Lower leg skin (tissue), 3 donors: Measurements from ENCODE around the gene ANO9.

Experiments used
- CTCF ChIP-seq, 3 donors: fragments of 450-650 bp; IDR thresholded peaks; one replicate each; pipeline ENCODE4 v1.5.1; 2016; ENCODE audit warnings: antibody characterized with exemption in 3 of 3, mild to moderate bottlenecking in 3 of 3, moderate library complexity in 2 of 3
- POLR2A ChIP-seq, 2 donors: fragments of 450-650 bp; IDR thresholded peaks; one replicate each; pipeline ENCODE4 v1.6.1; 2016 to 2017; ENCODE audit warnings: antibody characterized with exemption in 2 of 2, mild to moderate bottlenecking in 1 of 2, moderate library complexity in 1 of 2

GRCh38 chr11:453564-453963 is 11.8 kb upstream of the ANO9 start:
- TF ChIP-seq POLR2A (IDR thresholded peaks at IDR 0.05) (no peak), CTCF (IDR thresholded peaks at IDR 0.05) (no peak)
